HG02759 (cell line): ENCODE data around the gene MECP2.
"Not testable (repeated sequence)": the region's sequence is repeated elsewhere in the genome, so short reads cannot be mapped to it uniquely, and the experiment has no call there.

Experiments used
- ATAC-seq: cut with Tn5 transposase; IDR thresholded peaks from one replicate; pipeline ENCODE4 v1.9.1; 2021; ENCODE audit warnings: mild to moderate bottlenecking, moderate library complexity; ENCODE audit not compliant: unreplicated experiment

Gene MECP2

GRCh38 chrX:154000051-154000450 lies 97.5 kb downstream of the MECP2 start:
- ATAC-seq, result no peak

GRCh38 chrX:153999359-154000037 lies 98.0 kb downstream of the MECP2 start:
- no peak for ATAC-seq

GRCh38 chrX:153995504-153995903 lies 102.0 kb downstream of the MECP2 start:
- no peak for ATAC-seq

GRCh38 chrX:153994398-153994797 lies 103.1 kb downstream of the MECP2 start:
- not testable (repeated sequence) for ATAC-seq

- no peak for ATAC-seq
Measured at GRCh38 chrX:153993978-153994377, 103.5 kb downstream of the MECP2 start.

GRCh38 chrX:153993079-153993478 lies 104.4 kb downstream of the MECP2 start:
- ATAC-seq, result no peak

GRCh38 chrX:153992180-153992579 lies 105.3 kb downstream of the MECP2 start:
- ATAC-seq, result no peak

- no peak for ATAC-seq
Measured at GRCh38 chrX:153991013-153991580, 106.4 kb downstream of the MECP2 start.

GRCh38 chrX:153989973-153990655 lies 107.4 kb downstream of the MECP2 start:
- ATAC-seq, result no peak

GRCh38 chrX:153988493-153988892 lies 109.0 kb downstream of the MECP2 start:
- ATAC-seq, result no peak

GRCh38 chrX:153984351-153985178 lies 113.0 kb downstream of the MECP2 start:
- peak; percentile 47 for ATAC-seq

- no peak for ATAC-seq
Measured at GRCh38 chrX:153983321-153983801, 114.2 kb downstream of the MECP2 start.

- ATAC-seq, result no peak
Measured at GRCh38 chrX:153981771-153982533, 115.6 kb downstream of the MECP2 start.

GRCh38 chrX:153981231-153981630 lies 116.3 kb downstream of the MECP2 start:
- ATAC-seq, result no peak

- ATAC-seq, result peak; percentile 45
Measured at GRCh38 chrX:153980394-153980793, 117.1 kb downstream of the MECP2 start.

- no peak for ATAC-seq
Measured at GRCh38 chrX:153974726-153975286, 122.7 kb downstream of the MECP2 start.

- ATAC-seq, result no peak
Measured at GRCh38 chrX:153974003-153974725, 123.4 kb downstream of the MECP2 start.

- no peak for ATAC-seq
Measured at GRCh38 chrX:153973127-153974002, 124.2 kb downstream of the MECP2 start.
